ENCODE results near the gene SLC44A5.

SLC44A5 gene

GRCh38 chr1:75472971-75473603 is 137.8 kb downstream of the SLC44A5 start:
- Histone ChIP-seq H3K9me3 (ENCODE audit: insufficient read depth, low read depth, low read length) (no peaks in the 10 kb centered on the region), H3K9ac (ENCODE audit: low read depth, low read length, poor library complexity, severe bottlenecking) (no peak overlapping the region), H3K27me3 (ENCODE audit: insufficient read depth, low read length, poor library complexity, severe bottlenecking) (no peaks in the 10 kb centered on the region), H2AFZ (ENCODE audit: low read length) (no peak overlapping the region), H3K4me3 (ENCODE audit: low read length, poor library complexity, severe bottlenecking) (no peak overlapping the region), H3K9me2 (replicated peaks; ENCODE audit: low read depth, low read length) (no peaks in the 10 kb centered on the region), H4K20me1 (ENCODE audit: insufficient read depth, low read length, poor library complexity, severe bottlenecking) (no peaks in the 10 kb centered on the region), H3K79me2 (ENCODE audit: insufficient read depth, low read length) (no peaks in the 10 kb centered on the region), H3K4me2 (ENCODE audit: low read depth, low read length, poor library complexity, severe bottlenecking) (no peak overlapping the region), H3F3A (ENCODE audit: low read depth) (no peaks in the 10 kb centered on the region), H3K4me1 (ENCODE audit: insufficient read depth, low read length, poor library complexity, severe bottlenecking) (no peaks in the 10 kb centered on the region), H3K36me3 (ENCODE audit: insufficient read depth, low read length) (no peaks in the 10 kb centered on the region)
- no peak for TF ChIP-seq EZH2phosphoT487 (IDR thresholded peaks at IDR 0.05; ENCODE audit: borderline replicate concordance)
- no peak for TF ChIP-seq CTCF (conservative IDR thresholded peaks at IDR 0.05; ENCODE audit: low read length)

GRCh38 chr1:75472089-75472970 is 138.6 kb downstream of the SLC44A5 start:
- Histone ChIP-seq H3K9me2 (replicated peaks; ENCODE audit: low read depth, low read length) (no peaks in the 10 kb centered on the region), H2AFZ (ENCODE audit: low read length) (no peak overlapping the region), H3K9ac (ENCODE audit: low read depth, low read length, poor library complexity, severe bottlenecking) (no peak overlapping the region), H3K4me1 (ENCODE audit: insufficient read depth, low read length, poor library complexity, severe bottlenecking) (no peaks in the 10 kb centered on the region), H3K4me3 (ENCODE audit: low read length, poor library complexity, severe bottlenecking) (no peak overlapping the region), H3K79me2 (ENCODE audit: insufficient read depth, low read length) (no peaks in the 10 kb centered on the region), H3K36me3 (ENCODE audit: insufficient read depth, low read length) (no peaks in the 10 kb centered on the region), H4K20me1 (ENCODE audit: insufficient read depth, low read length, poor library complexity, severe bottlenecking) (no peaks in the 10 kb centered on the region), H3K9me3 (ENCODE audit: insufficient read depth, low read depth, low read length) (no peaks in the 10 kb centered on the region), H3K27me3 (ENCODE audit: insufficient read depth, low read length, poor library complexity, severe bottlenecking) (no peaks in the 10 kb centered on the region), H3K4me2 (ENCODE audit: low read depth, low read length, poor library complexity, severe bottlenecking) (no peak overlapping the region), H3F3A (ENCODE audit: low read depth) (no peaks in the 10 kb centered on the region)
- TF ChIP-seq CTCF (conservative IDR thresholded peaks at IDR 0.05; ENCODE audit: low read length), result no peak
- no peak for TF ChIP-seq EZH2phosphoT487 (IDR thresholded peaks at IDR 0.05; ENCODE audit: borderline replicate concordance)

GRCh38 chr1:75471252-75471651 is 139.7 kb downstream of the SLC44A5 start:
- H3K9ac ChIP-seq (ENCODE audit: low read depth, low read length, poor library complexity, severe bottlenecking), result no peak overlapping the region
- H3K36me3 ChIP-seq (ENCODE audit: insufficient read depth, low read length), result no peaks in the 10 kb centered on the region
- no peak overlapping the region for H3K4me2 ChIP-seq (ENCODE audit: low read depth, low read length, poor library complexity, severe bottlenecking)
- no peak overlapping the region for H3K4me3 ChIP-seq (ENCODE audit: low read length, poor library complexity, severe bottlenecking)
- no peaks in the 10 kb centered on the region for H3K9me2 ChIP-seq (replicated peaks; ENCODE audit: low read depth, low read length)
- no peaks in the 10 kb centered on the region for H3K79me2 ChIP-seq (ENCODE audit: insufficient read depth, low read length)
- TF ChIP-seq CTCF (conservative IDR thresholded peaks at IDR 0.05; ENCODE audit: low read length) (no peak), EZH2phosphoT487 (IDR thresholded peaks at IDR 0.05; ENCODE audit: borderline replicate concordance) (no peak)
- no peaks in the 10 kb centered on the region for H4K20me1 ChIP-seq (ENCODE audit: insufficient read depth, low read length, poor library complexity, severe bottlenecking)
- H3K27me3 ChIP-seq (ENCODE audit: insufficient read depth, low read length, poor library complexity, severe bottlenecking), result no peaks in the 10 kb centered on the region
- no peaks in the 10 kb centered on the region for H3K9me3 ChIP-seq (ENCODE audit: insufficient read depth, low read depth, low read length)
- no peak overlapping the region for H2AFZ ChIP-seq (ENCODE audit: low read length)
- no peaks in the 10 kb centered on the region for H3K4me1 ChIP-seq (ENCODE audit: insufficient read depth, low read length, poor library complexity, severe bottlenecking)
- no peaks in the 10 kb centered on the region for H3F3A ChIP-seq (ENCODE audit: low read depth)
